ENCODE results near the gene SCUBE1. TPM values are rescaled to one million over a fixed set of nuclear protein-coding genes. Genes with fewer than 3 reads are reported as not detected.

SCUBE1 gene
- total RNA-seq, 1 donor from 2014 or later, result 0.14 TPM

GRCh38 chr22:43244402-43244801, 98.8 kb downstream of the SCUBE1 start:
- Histone ChIP-seq H3K36me3 (no peaks in the 10 kb centered on the region), H3K27ac (replicated peaks) (no peak overlapping the region)

GRCh38 chr22:43243324-43243723, 99.8 kb downstream of the SCUBE1 start:
- H3K27ac ChIP-seq (replicated peaks), result no peak overlapping the region
- H3K36me3 ChIP-seq, result no peaks in the 10 kb centered on the region
- peaks cover 19% of the 10 kb centered on the region for H3K4me1 ChIP-seq
- no peak for DNase-seq
- no peaks in the 10 kb centered on the region for H3K9me3 ChIP-seq (replicated peaks)
- H3K27me3 ChIP-seq (ENCODE audit: low read depth), result peaks cover 14% of the 10 kb centered on the region
- H3K4me3 ChIP-seq, result no peak overlapping the region
- no peak for TF ChIP-seq CTCF (IDR thresholded peaks at IDR 0.05; ENCODE audit: borderline replicate concordance)
- intact Hi-C loops (cut with micrococcal nuclease), result no loop called here

More at GRCh38 chr22:43244402-43244801, 98.8 kb downstream of the SCUBE1 start:
- Histone ChIP-seq H3K27me3 (ENCODE audit: low read depth) (peaks cover 18% of the 10 kb centered on the region), H3K9me3 (replicated peaks) (no peaks in the 10 kb centered on the region), H3K4me1 (peaks cover 8% of the 10 kb centered on the region), H3K4me3 (no peak overlapping the region)
- TF ChIP-seq CTCF (IDR thresholded peaks at IDR 0.05; ENCODE audit: borderline replicate concordance), result no peak
- intact Hi-C loops (cut with micrococcal nuclease), result no loop called here
- no peak for DNase-seq

- no peak for DNase-seq
- peaks cover 26% of the 10 kb centered on the region for H3K4me1 ChIP-seq
- H3K4me3 ChIP-seq, result no peak overlapping the region
- H3K36me3 ChIP-seq, result no peaks in the 10 kb centered on the region
- H3K27me3 ChIP-seq (ENCODE audit: low read depth), result peaks cover 12% of the 10 kb centered on the region
- no peak overlapping the region for H3K27ac ChIP-seq (replicated peaks)
- H3K9me3 ChIP-seq (replicated peaks), result no peaks in the 10 kb centered on the region
- no peak for TF ChIP-seq CTCF (IDR thresholded peaks at IDR 0.05; ENCODE audit: borderline replicate concordance)
- intact Hi-C loops (cut with micrococcal nuclease), result no loop called here
Measured at GRCh38 chr22:43242627-43243026, 100.5 kb downstream of the SCUBE1 start.

- peaks cover 34% of the 10 kb centered on the region for H3K4me1 ChIP-seq
- no peak for DNase-seq
- intact Hi-C loops (cut with micrococcal nuclease), result no loop called here
- TF ChIP-seq CTCF (IDR thresholded peaks at IDR 0.05; ENCODE audit: borderline replicate concordance), result no peak
- no peaks in the 10 kb centered on the region for H3K36me3 ChIP-seq
- H3K27me3 ChIP-seq (ENCODE audit: low read depth), result peaks cover 12% of the 10 kb centered on the region
- no peak overlapping the region for H3K4me3 ChIP-seq
- H3K9me3 ChIP-seq (replicated peaks), result no peaks in the 10 kb centered on the region
- H3K27ac ChIP-seq (replicated peaks), result no peak overlapping the region
Measured at GRCh38 chr22:43241699-43242386, 101.3 kb downstream of the SCUBE1 start.

- no peaks in the 10 kb centered on the region for H3K9me3 ChIP-seq (replicated peaks)
- no peaks in the 10 kb centered on the region for H3K36me3 ChIP-seq
- peaks cover 39% of the 10 kb centered on the region for H3K4me1 ChIP-seq
- no peak for TF ChIP-seq CTCF (IDR thresholded peaks at IDR 0.05; ENCODE audit: borderline replicate concordance)
- H3K4me3 ChIP-seq, result no peak overlapping the region
- no peak overlapping the region for H3K27ac ChIP-seq (replicated peaks)
- intact Hi-C loops (cut with micrococcal nuclease), result no loop called here
- no peak for DNase-seq
- H3K27me3 ChIP-seq (ENCODE audit: low read depth), result peaks cover 12% of the 10 kb centered on the region
Measured at GRCh38 chr22:43241138-43241597, 102.0 kb downstream of the SCUBE1 start.
